Peyer's patch (tissue), 4 donors: Measurements from ENCODE around the gene ARL2BP.

Experiments
- POLR2A ChIP-seq, 2 donors: fragments of 450-650 bp; IDR thresholded peaks; one replicate each; pipeline ENCODE4 v1.5.1; 2017; ENCODE audit warnings: antibody characterized with exemption in 2 of 2, mild to moderate bottlenecking in 2 of 2, moderate library complexity in 2 of 2
- TF ChIP-seq, protein P1 (sequence below), 6 experiments: fragments of 450-650 bp in 4 of 6; fragments of 200-600 bp in 2 of 6; sonication (generic) in 1 of 6; IDR thresholded peaks; one replicate each; pipeline ENCODE4 v1.5.1; 2017 to 2019; ENCODE audit warnings: antibody characterized with exemption in 6 of 6, mild to moderate bottlenecking in 3 of 6, moderate library complexity in 1 of 6

DNA sequence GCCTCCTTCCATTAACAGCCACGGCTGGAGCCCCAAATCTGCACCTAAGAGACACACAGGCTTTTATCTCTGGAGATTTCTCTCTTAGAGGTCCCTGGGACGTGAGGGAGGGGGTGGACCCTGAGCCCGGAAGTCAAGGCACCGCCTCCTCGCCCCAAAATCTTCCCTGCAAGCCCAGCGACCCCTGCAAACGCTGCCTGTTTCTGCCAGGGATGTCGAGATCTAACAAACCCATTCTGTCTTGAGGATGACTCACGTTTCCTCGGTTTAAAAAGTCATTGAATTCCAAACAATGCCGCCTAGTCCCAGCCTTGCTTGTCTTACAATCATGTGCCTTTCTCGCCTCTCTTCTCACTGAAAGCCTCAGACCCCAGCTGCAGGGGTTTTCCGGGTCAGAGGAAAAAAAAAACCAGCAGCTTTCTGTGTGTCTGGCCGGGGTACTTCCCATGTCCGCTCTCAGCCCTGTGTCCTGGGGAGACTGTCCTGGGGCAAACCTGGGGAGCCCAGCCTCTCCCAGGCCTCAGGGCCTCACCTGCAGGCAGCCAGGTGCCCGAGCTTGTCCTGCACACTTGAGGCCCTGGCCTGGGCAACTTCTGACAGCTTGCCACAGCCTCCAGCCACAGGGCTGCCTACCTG is 15.4 kb downstream of the ARL2BP start:
- TF ChIP-seq POLR2A (IDR thresholded peaks at IDR 0.05): no peak
- TF ChIP-seq, protein P1, sequence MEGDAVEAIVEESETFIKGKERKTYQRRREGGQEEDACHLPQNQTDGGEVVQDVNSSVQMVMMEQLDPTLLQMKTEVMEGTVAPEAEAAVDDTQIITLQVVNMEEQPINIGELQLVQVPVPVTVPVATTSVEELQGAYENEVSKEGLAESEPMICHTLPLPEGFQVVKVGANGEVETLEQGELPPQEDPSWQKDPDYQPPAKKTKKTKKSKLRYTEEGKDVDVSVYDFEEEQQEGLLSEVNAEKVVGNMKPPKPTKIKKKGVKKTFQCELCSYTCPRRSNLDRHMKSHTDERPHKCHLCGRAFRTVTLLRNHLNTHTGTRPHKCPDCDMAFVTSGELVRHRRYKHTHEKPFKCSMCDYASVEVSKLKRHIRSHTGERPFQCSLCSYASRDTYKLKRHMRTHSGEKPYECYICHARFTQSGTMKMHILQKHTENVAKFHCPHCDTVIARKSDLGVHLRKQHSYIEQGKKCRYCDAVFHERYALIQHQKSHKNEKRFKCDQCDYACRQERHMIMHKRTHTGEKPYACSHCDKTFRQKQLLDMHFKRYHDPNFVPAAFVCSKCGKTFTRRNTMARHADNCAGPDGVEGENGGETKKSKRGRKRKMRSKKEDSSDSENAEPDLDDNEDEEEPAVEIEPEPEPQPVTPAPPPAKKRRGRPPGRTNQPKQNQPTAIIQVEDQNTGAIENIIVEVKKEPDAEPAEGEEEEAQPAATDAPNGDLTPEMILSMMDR (IDR thresholded peaks at IDR 0.05): no peak
